ENCODE results near the gene MSRB1.

Gene MSRB1

GRCh38 chr16:1979271-1980029 is 36.5 kb upstream of the MSRB1 start:
- no peak for DNase-seq (ENCODE audit: low read depth in 2 of 2)

GRCh38 chr16:1978476-1979120 is 35.6 kb upstream of the MSRB1 start:
- no peak for DNase-seq (ENCODE audit: low read depth in 2 of 2)

DNA sequence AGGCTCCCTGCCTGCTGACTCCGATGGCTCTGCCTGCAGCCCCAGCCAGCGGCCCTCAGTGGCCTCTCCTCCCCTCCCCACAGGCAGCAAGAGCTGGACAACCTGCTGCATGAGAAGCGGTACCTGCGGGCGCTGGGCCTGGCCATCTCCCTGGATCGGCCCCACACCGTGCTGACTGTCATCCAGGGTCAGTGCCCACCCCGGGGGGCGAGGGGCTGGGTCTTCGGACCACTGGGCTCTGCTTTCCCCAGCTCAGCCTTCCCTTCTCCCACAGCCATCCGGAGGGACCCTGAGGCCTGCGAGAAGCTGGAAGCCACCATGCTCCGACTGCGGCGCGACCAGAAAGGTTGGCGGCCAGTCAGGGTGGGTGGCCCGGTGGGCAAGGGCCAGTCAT is 34.9 kb upstream of the MSRB1 start:
- no peak for DNase-seq (ENCODE audit: low read depth in 2 of 2)

DNA sequence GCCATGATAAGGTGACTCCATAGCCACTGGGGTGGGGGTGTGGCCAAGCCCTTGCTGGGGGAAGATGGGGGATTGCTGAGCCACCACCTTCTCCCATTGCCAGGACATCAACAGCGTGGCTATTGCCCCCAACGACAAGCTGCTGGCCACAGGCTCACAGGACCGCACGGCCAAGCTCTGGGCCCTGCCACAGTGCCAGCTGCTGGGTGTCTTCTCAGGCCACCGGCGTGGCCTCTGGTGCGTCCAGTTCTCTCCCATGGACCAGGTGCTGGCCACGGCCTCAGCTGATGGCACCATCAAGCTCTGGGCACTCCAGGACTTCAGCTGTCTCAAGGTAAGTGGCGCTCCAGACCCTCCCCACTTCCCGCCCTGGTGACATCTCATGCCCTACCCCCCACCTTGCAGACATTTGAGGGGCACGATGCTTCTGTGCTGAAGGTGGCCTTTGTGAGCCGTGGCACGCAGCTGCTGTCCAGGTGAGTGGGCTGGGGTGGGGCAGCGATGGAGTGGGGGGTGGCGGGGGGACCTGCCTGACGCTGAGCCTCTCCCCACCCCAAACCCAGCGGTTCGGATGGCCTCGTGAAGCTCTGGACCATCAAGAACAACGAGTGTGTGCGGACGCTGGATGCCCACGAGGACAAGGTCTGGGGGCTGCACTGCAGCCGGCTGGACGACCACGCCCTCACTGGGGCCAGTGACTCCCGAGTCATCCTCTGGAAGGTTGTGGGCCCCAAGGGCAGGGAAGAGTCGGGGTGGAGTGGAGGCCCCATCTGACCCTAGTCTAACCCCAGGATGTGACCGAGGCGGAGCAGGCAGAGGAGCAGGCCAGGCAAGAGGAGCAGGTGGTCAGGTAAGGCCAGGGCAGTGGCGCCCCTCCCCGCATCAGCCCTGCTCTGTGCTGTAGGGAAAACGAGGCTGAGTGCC is 34.2 kb upstream of the MSRB1 start:
- no peak for DNase-seq (ENCODE audit: low read depth in 2 of 2)

DNA sequence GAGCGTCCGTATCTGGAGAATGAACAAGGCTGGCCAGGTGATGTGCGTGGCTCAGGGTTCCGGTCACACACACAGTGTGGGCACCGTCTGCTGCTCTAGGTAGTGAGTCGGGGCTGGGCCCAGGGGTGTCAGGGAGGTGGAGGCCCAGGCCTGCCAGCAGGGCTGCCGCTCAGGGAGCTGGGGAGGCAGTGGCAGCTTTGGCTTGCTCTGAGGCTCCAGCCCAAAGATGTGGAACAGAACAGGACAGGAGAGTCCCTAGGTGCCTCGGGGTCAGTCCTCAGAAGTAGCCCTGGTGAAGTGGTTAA is 33.2 kb upstream of the MSRB1 start:
- no peak for DNase-seq (ENCODE audit: low read depth in 2 of 2)

DNA sequence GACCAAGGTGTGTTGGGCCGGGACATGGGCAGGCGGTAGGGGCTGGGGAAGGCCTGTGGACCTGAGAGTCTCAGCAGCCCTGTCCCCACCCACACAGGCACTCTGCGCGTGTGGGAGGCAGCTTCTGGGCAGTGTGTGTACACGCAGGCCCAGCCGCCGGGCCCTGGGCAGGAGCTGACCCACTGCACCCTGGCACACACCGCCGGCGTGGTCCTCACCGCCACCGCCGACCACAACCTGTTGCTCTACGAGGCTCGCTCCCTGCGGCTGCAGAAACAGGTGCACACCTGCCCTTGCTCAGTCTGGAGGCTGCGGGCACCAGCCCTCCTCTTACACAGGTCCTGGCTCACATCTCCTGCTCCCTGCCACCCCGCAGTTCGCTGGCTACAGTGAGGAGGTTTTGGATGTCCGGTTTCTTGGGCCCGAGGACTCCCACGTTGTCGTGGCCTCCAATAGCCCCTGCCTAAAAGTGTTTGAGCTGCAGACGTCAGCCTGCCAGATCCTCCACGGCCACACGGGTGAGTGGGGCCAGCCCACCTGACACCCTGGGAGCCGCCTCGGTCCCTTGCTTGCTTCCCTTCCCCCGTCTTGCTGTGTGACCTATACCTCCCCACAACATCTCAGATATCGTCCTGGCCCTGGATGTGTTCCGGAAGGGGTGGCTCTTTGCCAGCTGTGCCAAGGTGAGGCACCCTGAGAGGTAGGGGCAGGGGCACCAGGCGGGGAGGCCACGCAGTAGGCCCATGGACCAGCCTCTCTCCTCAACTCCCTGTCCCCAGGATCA is 32.6 kb upstream of the MSRB1 start:
- no peak for DNase-seq (ENCODE audit: low read depth in 2 of 2)

DNA sequence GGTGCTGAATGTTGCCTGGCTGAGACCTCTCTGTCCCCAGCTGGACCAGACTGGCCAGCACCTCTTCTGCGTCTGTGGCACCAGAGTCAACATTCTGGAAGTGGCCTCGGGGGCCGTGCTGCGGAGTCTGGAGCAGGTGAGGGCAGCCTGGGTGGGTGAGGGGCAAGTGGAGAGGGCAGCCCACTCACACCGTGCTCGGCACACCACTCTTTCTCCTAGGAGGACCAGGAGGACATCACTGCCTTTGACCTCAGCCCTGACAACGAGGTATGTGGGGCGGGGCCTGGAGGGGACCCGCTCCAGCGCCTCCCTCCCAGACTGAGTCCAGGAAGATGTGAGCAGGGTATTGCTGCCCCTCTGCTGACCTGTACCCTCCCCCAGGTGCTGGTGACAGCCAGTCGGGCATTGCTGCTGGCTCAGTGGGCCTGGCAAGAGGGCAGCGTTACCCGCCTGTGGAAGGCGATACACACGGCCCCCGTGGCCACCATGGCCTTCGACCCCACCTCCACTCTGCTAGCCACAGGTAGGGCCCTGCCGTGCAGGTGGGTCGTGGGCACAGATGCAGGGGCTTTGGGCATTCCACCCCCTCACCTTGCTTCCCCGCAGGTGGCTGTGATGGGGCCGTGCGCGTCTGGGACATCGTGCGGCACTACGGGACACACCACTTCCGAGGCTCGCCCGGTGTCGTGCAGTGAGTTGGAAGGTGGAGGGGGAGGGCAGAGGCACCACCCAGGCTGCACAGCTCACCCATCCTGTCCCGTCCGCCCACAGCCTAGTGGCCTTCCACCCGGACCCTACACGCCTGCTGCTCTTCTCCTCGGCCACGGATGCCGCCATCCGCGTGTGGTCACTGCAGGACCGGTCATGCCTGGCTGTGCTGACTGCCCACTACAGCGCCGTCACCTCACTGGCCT is 31.4 kb upstream of the MSRB1 start:
- no peak for DNase-seq (ENCODE audit: low read depth in 2 of 2)

DNA sequence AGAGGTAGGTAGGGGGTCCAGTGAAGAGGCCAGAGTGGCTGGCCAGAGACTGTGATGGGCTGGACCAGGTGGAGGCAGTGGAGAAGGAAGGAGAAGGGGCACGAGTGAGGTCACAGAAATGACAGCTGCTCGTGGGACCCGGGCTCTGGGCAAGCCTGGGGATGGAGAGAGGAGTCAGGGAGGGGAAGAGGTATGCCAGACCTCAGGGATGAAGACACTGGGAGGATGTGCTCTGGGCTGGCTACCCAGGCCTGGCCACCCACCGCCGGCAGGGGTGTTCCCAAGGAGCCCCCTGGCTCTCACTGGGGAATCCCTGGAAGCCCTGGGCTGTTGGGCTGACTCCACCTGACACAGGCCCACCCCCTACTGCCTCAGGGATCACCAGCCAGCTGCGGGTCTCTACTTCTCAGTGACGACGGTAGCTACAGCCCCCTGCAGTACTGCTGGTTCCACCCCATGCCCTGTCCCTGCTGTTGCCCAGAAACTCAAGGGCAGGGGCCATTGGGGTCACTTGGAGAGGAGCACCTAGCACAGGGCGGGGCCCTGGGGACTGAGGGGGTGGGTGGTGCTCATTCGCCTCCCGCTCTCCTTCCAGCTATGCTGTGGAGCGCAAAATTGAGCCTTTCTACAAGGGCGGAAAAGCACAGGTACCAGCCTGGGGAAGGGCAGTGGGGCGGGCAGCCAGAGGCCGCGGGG is 30.6 kb upstream of the MSRB1 start:
- DNase-seq (ENCODE audit: low read depth in 2 of 2), result no peak

GRCh38 chr16:1972490-1972877 is 29.5 kb upstream of the MSRB1 start:
- DNase-seq (ENCODE audit: low read depth in 2 of 2), result no peak

DNA sequence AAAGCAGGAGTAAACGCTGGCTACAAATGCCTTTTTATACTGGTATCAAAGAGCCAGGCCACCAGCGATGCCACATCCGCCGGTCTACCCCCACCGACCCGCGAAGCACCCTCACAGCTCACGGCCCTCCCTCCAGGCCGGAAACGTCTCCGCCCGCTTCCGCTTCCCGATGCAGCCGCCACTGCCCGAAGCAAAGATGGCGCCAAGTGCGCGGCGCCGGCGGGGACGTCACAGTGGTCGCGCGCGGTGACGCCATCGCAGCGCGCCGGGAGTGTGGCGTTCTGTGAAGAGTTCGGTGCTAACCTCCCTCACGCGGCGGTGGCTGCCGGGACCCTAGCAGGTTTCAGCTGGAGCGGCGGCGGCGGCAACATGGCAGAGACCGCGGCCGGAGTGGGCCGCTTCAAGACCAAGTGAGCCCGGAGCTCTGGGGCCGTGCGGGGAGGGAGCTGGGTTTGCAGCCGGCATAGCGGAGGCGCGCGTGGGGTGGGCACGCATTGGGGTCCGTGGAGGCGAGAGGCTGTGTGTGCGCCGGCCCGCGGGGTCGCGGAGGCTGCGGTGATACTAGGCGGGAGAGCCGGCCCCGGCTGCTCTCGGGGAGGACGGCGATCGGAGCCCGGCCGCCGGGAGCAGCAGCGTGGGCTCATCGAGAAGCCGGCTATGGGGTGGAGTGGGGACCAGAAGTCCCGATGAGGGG is 28.9 kb upstream of the MSRB1 start, which contains the start of gene TBL3:
Gene TBL3 (plus strand): TSS at position 258 of the 694 bp plus-strand sequence. CDS start 112 bp downstream, at position 370.
- DNase-seq (ENCODE audit: low read depth in 2 of 2), result peak; percentile 91 to 96

DNA sequence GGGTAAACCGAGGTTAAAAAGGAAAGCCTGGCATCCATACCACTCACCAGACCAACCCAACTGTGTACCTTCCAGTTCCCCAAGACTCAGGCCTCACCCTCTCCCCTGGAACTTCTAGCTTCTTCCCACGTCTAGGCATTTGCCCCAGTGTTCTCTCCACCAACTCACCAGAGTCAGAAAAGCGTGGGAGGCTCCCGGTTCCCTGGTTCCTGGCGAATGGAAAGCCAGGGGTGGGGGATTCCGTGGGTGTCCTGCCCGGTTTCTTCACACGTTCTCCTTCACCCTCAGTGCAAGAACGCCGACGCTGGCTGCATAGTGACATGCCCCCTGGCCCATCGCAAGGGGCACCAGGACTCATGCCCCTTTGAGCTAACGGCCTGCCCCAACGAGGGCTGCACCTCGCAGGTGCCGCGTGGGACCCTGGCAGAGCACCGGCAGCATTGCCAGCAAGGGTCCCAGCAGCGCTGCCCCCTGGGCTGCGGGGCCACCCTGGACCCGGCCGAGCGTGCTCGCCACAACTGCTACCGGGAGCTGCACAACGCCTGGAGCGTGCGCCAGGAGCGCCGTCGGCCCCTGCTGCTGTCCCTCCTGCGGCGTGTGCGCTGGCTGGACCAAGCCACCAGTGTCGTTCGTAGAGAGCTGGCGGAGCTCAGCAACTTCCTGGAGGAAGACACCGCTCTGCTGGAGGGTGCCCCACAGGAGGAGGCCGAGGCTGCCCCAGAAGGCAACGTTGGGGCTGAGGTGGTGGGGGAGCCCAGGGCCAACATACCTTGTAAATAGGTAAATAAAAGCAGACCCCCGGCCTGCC is 25.4 kb upstream of the MSRB1 start:
- DNase-seq (ENCODE audit: low read depth in 2 of 2), result no peak

- no peak for DNase-seq (ENCODE audit: low read depth in 2 of 2)
Observed at GRCh38 chr16:1966460-1966859, 23.5 kb upstream of the MSRB1 start, which contains the start of gene RNF151. RNF151 (plus strand) TSS chr16:1966856; CDS start chr16:1966882, 26 bp downstream.

DNA sequence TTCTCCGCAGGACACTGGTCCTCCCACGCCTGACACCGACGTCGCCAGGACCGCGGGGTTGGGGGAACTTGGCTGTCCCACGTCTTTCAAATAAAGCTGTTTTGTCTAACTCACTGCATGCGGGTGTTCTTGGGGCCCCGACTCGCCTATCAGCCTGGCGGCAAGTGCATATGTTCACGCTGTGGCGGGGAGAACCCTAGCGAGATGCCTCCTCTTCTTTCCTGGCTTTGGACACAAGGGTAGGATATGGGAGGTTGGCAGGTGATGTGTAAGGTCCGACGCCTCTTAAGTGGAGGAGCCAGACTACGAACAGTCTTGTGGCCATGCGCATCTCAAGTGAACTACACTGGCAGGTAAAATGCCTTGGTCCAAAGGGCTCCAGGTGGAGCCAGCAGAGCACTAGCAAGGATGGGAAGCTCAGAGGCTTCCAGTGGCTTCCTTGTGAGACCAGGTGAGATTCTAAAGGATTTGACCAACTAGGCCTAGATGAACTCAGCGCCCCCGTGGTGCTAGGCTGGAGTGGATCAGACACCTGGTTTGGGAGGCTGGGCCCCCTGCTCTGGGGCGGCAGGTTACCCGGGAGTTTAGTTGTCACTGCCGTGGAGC is 22.5 kb upstream of the MSRB1 start:
- DNase-seq (ENCODE audit: low read depth in 2 of 2), result no peak

DNA sequence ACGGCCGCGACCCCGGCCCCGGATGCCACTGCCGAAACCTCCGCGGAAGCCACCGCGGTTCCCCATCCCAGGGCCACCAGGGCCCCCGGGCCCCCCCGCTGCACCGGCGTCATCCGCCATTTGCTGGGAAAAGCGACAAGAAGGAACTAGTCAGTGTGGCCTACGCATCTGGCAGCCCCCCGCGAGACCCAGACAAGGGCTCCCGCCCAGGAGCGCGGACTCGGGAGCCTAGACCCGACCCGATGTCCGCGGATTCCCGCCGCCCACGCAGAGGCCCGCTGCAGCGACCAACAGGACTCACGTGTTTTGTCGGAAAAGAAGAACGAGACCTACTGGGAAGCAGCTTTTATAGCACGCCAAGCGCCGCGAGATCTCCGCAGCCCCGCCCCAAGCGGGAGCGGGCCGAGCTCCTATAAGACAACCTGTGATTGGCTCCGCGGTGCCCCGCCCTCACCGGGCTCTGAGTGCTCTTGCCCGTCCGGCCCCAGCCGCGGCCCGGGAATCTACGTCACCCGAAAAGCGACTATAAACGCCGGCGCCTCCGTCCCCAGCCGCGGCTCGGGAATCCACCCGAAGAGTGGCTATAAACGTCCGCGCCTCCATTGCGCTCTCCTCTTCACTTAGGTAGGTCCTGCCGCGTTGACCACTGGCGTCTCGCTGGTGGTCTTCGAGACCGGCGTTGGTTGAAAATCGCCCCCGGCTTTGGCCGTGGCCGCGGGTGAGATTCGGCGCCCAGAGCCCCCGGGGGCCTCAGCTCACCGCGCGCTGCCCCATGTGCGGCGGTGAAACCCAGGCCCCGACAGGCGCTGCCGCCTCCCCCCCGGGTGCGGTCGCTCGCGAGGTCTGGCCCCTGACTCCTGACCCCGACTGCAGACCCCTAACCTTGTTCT is 21.8 kb upstream of the MSRB1 start, which contains the start of gene RPS2:
Gene RPS2 (minus strand): TSS at position 321 of the 890 bp plus-strand sequence. CDS start 201 bp downstream, at position 120.
- DNase-seq (ENCODE audit: low read depth in 2 of 2), result peak; percentile 93 to 94

DNA sequence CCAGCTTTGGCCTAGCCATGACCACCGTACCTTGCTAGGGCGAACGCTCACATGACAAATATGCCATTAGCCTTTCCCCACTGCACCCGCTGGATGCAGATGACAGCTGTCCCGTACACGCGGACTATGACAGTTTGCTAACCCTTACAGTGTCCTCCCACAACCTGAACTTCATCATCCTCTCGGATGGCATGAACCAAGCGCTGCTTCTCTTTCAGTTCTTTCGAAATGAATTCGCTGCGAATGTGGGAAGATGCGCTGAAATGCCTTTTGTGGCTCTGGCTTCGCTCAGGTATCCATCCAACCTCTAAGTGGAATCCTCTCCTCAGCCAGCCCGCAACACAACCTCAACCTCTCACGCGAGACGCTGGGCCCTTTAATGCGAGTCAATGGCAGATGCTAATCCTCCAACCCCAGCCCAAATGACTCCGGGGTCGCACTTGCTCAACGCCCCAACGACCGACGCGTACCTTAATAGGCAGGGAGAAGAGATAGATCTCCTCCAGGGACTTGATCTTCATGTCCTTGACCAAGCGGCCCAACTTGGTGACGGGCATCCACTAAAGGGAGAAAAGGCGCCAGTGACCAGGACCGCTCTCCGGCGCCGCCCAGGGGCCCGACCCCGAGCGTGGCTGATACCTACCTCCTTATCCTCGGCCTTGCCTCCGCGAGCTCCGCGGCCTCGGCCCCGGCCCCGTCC is 21.0 kb upstream of the MSRB1 start:
- no peak for DNase-seq (ENCODE audit: low read depth in 2 of 2)
